A375 (cell line): ENCODE results near the gene B3GNT9. TPM values are rescaled to one million over a fixed set of nuclear protein-coding genes. Genes with fewer than 3 reads are reported as not detected.

Experiments used
- total RNA-seq: library from RNA; depleted of rRNA; stranded (reverse); fragments of >200 nt; shearing (Covaris generic); gene quantifications from 2 replicates; pipeline ENCODE4 v1.2.3, GENCODE V29; 2014; rRNA removed

The B3GNT9 gene
- 0.42 and 0.45 TPM in 2 replicates for total RNA-seq

GRCh38 chr16:67150833-67151396 lies at the start of gene B3GNT9:
B3GNT9 (minus strand) TSS chr16:67150998; CDS start chr16:67150485, 513 bp downstream.

GRCh38 chr16:67199011-67199807 lies 48.4 kb upstream of the B3GNT9 start, which contains the start of gene ELMO3:
ELMO3 (plus strand) TSS chr16:67199131; CDS start chr16:67199327, 196 bp downstream.

GRCh38 chr16:67191995-67192681 lies 41.3 kb upstream of the B3GNT9 start, which contains the start of gene E2F4:
E2F4 (plus strand) TSS chr16:67192155; CDS start chr16:67192228, 73 bp downstream.

GRCh38 chr16:67190041-67190440 lies 39.2 kb upstream of the B3GNT9 start, which contains the start of gene EXOC3L1:
EXOC3L1 (minus strand) TSS chr16:67190136; CDS start chr16:67189676, 460 bp downstream.

GRCh38 chr16:67183627-67184452 lies 33.0 kb upstream of the B3GNT9 start, which contains the start of gene MATCAP1:
MATCAP1 (minus strand) TSS chr16:67183963; CDS start chr16:67180610, 3,353 bp downstream.

GRCh38 chr16:67170168-67170948 lies 19.6 kb upstream of the B3GNT9 start, which contains the start of gene NOL3:
NOL3 (plus strand) TSS chr16:67170538.

GRCh38 chr16:67164599-67165061 lies 13.8 kb upstream of the B3GNT9 start, which contains the start of gene HSF4:
HSF4 (plus strand) TSS chr16:67164745; CDS start chr16:67164812, 67 bp downstream.

GRCh38 chr16:67109407-67110135 lies 41.2 kb downstream of the B3GNT9 start, which contains the start of gene PHAF1:
PHAF1 (plus strand) TSS chr16:67109941; CDS start chr16:67110176, 235 bp downstream.

Other genes starting within 250 kb of the B3GNT9 start
- gene CDH16, start 232.1 kb downstream of the B3GNT9 start, total RNA-seq, result not detected in 2 replicates
- 0.11 and 0.68 TPM in 2 replicates for gene RRAD, start 225.5 kb downstream of the B3GNT9 start, total RNA-seq
- 255 and 274 TPM in 2 replicates for gene CIAO2B, start 216.6 kb downstream of the B3GNT9 start, total RNA-seq
- 31.8 and 39.1 TPM in 2 replicates for gene CES2, start 215.5 kb downstream of the B3GNT9 start, total RNA-seq
- gene CES3, start 189.7 kb downstream of the B3GNT9 start, total RNA-seq, result 1.3 and 4.5 TPM in 2 replicates
- 0.72 TPM in 1 of 2 replicates, not detected in the other for gene CES4A, start 162.4 kb downstream of the B3GNT9 start, total RNA-seq
- gene CBFB, start 121.8 kb downstream of the B3GNT9 start, total RNA-seq, result 123 and 128 TPM in 2 replicates
- gene PHAF1, start 41.1 kb downstream of the B3GNT9 start, total RNA-seq, result 8.0 and 10.1 TPM in 2 replicates
- 9.9 and 11.5 TPM in 2 replicates for gene TRADD, start 8.9 kb upstream of the B3GNT9 start, total RNA-seq
- 9.3 and 17.5 TPM in 2 replicates for gene FBXL8, start 9.0 kb upstream of the B3GNT9 start, total RNA-seq
- gene HSF4, start 13.7 kb upstream of the B3GNT9 start, total RNA-seq, result 16.1 and 23.6 TPM in 2 replicates
- gene NOL3, start 19.5 kb upstream of the B3GNT9 start, total RNA-seq, result 35.3 and 38.1 TPM in 2 replicates
- gene MATCAP1, start 33.0 kb upstream of the B3GNT9 start, total RNA-seq, result 24.4 and 25.3 TPM in 2 replicates
- 0.13 TPM in 1 of 2 replicates, not detected in the other for gene EXOC3L1, start 39.1 kb upstream of the B3GNT9 start, total RNA-seq
- gene E2F4, start 41.2 kb upstream of the B3GNT9 start, total RNA-seq, result 175 and 180 TPM in 2 replicates
- 1.6 and 3.5 TPM in 2 replicates for gene ELMO3, start 48.1 kb upstream of the B3GNT9 start, total RNA-seq
- 56.0 and 80.0 TPM in 2 replicates for gene TMEM208, start 76.1 kb upstream of the B3GNT9 start, total RNA-seq
- gene FHOD1, start 96.5 kb upstream of the B3GNT9 start, total RNA-seq, result 46.7 and 52.4 TPM in 2 replicates
- gene SLC9A5, start 98.0 kb upstream of the B3GNT9 start, total RNA-seq, result 2.5 and 2.9 TPM in 2 replicates
- gene PLEKHG4, start 128.5 kb upstream of the B3GNT9 start, total RNA-seq, result 23.7 and 26.2 TPM in 2 replicates
- not detected in 2 replicates for gene KCTD19, start 175.7 kb upstream of the B3GNT9 start, total RNA-seq
- not detected in 2 replicates for gene LRRC36, start 175.8 kb upstream of the B3GNT9 start, total RNA-seq
- 0.64 and 1.7 TPM in 2 replicates for gene TPPP3, start 242.5 kb upstream of the B3GNT9 start, total RNA-seq